Measurements from ENCODE around the gene MYLK3. TPM values are rescaled to one million over a fixed set of nuclear protein-coding genes. Genes with fewer than 3 reads are reported as not detected.
"Not testable (repeated sequence)": the region's sequence is repeated elsewhere in the genome, so short reads cannot be mapped to it uniquely, and the experiment has no call there.

MYLK3 gene
- total and polyA plus RNA-seq, 9 donors, result 0.24 to 2.0 (median 0.68) TPM

DNA sequence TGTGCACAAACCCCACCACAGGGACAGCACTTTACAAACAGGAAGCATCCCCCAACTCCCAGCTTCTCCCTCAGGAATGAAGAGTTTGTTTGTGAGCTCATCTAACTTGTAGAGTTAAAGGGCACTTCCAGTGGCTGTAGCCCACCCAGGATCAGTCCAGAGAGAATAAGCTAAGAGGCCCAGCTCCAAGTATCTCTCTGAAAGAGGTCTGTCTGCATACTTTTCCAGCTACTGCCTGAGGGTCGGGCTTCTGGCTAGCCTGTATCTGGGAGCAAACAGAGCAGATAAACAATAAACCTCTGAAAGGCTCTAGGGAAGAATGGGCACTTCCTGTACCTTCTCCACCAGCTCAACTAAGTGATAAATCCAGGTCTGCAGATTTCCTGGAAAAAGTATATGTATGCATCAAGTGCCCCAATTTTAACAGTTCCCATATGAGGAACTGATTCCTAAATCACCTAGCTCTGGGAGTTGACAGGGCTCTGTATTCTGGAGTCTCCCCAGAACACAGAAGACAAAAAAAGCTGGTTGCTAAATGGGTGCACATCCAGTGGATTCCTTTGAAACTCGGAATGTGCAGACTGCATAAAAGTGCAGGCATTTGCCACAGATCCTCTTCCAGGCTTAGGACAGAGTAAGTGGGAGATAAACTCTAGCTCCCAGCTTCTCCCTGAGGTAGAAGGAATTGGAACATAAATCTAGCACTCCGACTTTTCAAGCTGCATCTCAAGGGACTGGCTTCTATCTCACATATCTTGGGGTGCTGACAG lies 37.1 kb upstream of the MYLK3 start:
- DNase-seq, result no peak
- no peaks in the 10 kb centered on the region for H3K36me3 ChIP-seq
- 30 to 51% (median 41%) methylated on average over 3 of the region's 3 CpGs for WGBS, 3 donors
- TF ChIP-seq EP300 (IDR thresholded peaks at IDR 0.05), result no peak
- no peak overlapping the region for H3K27ac ChIP-seq
- H3K27me3 ChIP-seq, result no peaks in the 10 kb centered on the region
- no peak overlapping the region for H3K4me3 ChIP-seq
- intact Hi-C loops (cut with DNase I), result no loop called here
- H3K4me1 ChIP-seq (ENCODE audit: insufficient read depth), result peaks cover 2% of the 10 kb centered on the region
- H3K9me3 ChIP-seq, result no peaks in the 10 kb centered on the region

DNA sequence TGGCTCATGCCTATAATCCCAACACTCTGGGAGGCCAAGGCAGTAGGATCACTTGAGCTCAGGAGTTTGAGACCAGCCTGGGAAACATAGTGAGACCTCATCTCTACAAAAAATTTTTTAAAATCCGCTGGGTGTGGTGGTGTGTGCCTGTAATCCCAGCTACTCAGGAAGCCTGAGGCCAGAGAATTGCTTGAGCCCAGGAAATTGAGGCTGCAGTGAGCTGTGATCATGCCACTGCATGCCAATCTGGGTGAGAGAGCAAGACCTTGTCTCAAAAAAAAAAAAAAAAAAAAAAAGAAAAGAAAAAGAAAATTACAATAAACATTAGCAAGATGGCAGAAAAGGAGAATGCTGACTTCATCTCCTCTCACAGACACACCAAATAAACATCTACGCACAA lies 36.4 kb upstream of the MYLK3 start:
- H3K27me3 ChIP-seq; H3K4me1 ChIP-seq (ENCODE audit: insufficient read depth); H3K36me3 ChIP-seq; intact Hi-C loops (cut with DNase I); H3K27ac ChIP-seq; DNase-seq; H3K9me3 ChIP-seq; H3K4me3 ChIP-seq: not testable (repeated sequence)
- 86 to 98% (median 93%) methylated on average over 2 of the region's 2 CpGs for WGBS, 3 donors

DNA sequence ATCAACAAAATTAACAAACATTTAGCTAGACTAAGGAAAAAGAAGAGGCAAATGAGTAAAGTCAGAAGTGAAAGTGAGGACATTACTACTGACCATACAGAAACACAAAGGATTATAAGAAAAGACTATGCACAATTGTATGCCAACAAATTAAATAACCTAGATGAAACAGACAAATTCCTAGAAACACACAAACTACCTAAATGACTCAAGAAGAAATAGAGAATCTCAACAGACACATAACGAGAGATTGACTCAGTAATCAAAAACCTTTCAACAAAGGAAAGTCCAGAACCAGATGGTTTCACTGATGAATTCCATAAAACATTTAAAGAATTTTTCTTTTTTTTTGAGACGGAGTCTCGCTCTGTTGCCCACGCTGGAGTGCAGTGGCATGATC lies 35.7 kb upstream of the MYLK3 start:
- TF ChIP-seq POLR2A (IDR thresholded peaks at IDR 0.05), result no peak
- TF ChIP-seq, protein P1, sequence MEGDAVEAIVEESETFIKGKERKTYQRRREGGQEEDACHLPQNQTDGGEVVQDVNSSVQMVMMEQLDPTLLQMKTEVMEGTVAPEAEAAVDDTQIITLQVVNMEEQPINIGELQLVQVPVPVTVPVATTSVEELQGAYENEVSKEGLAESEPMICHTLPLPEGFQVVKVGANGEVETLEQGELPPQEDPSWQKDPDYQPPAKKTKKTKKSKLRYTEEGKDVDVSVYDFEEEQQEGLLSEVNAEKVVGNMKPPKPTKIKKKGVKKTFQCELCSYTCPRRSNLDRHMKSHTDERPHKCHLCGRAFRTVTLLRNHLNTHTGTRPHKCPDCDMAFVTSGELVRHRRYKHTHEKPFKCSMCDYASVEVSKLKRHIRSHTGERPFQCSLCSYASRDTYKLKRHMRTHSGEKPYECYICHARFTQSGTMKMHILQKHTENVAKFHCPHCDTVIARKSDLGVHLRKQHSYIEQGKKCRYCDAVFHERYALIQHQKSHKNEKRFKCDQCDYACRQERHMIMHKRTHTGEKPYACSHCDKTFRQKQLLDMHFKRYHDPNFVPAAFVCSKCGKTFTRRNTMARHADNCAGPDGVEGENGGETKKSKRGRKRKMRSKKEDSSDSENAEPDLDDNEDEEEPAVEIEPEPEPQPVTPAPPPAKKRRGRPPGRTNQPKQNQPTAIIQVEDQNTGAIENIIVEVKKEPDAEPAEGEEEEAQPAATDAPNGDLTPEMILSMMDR (IDR thresholded peaks at IDR 0.05), result no peak
- TF ChIP-seq EP300 (IDR thresholded peaks at IDR 0.05), result no peak
- WGBS, 3 donors, result 91 to 94% (median 93%) methylated on average over 4 of the region's 4 CpGs
- Histone ChIP-seq H3K4me3 (no peak overlapping the region), H3K36me3 (no peaks in the 10 kb centered on the region), H3K27ac (no peak overlapping the region), H3K4me1 (ENCODE audit: insufficient read depth) (no peaks in the 10 kb centered on the region), H3K27me3 (no peaks in the 10 kb centered on the region), H3K9me3 (no peaks in the 10 kb centered on the region)
- no peak for DNase-seq
- intact Hi-C loops (cut with DNase I), result no loop called here

DNA sequence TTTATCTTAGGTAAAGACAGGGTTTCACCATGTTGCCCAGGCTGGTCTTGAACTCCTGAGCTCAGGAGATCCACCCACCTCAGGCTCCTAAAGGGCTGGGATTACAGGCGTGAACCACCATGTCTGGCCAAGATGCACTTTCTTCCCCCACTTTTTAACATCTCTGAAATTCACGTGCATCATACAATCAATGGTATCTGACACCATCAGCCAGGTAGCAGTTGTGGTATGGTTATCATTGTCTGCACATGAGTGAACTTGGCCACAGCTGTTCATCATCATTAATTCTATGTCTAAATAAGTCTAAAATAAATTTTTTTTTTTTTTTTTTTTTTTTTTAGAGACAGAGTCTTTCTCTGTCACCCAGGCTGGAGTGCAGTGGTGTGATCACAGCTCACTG lies 34.2 kb upstream of the MYLK3 start:
- no peaks in the 10 kb centered on the region for H3K27me3 ChIP-seq
- no peak overlapping the region for H3K4me3 ChIP-seq
- no peaks in the 10 kb centered on the region for H3K9me3 ChIP-seq
- H3K4me1 ChIP-seq (ENCODE audit: insufficient read depth), result no peaks in the 10 kb centered on the region
- intact Hi-C loops (cut with DNase I), result no loop called here
- WGBS, 3 donors, result 84 to 92% (median 91%) methylated on average over 2 of the region's 2 CpGs
- H3K27ac ChIP-seq, result no peak overlapping the region
- no peaks in the 10 kb centered on the region for H3K36me3 ChIP-seq
- no peak for DNase-seq
- TF ChIP-seq POLR2A (IDR thresholded peaks at IDR 0.05) (no peak), EP300 (IDR thresholded peaks at IDR 0.05) (no peak)
- TF ChIP-seq, protein P1 (IDR thresholded peaks at IDR 0.05), result no peak

DNA sequence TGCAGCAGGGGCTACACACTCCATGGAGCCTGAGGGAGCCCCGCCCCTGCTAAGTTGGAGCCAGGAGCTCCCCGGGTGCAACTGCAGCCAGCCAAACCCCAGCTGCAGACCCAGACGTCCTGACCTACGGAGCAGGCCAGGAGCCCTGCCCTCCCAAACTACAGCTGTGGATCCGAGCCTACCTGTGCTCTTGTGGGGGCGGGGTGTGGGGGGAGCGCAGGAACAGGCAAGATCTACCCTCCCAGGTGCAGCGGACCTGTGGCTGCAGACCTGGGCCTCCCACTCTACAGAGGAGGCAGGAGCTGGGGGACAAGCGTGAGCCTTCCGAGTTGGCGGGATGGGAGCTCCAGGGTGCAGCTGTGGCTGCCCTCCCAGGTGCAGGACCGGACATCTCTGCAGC lies 29.7 kb upstream of the MYLK3 start:
- whole genome bisulfite sequencing, 3 donors, result 81 to 85% (median 82%) methylated on average over 12 of the region's 12 CpGs
- Histone ChIP-seq H3K9me3 (no peaks in the 10 kb centered on the region), H3K27ac (no peak overlapping the region), H3K36me3 (no peaks in the 10 kb centered on the region), H3K4me1 (ENCODE audit: insufficient read depth) (no peaks in the 10 kb centered on the region), H3K4me3 (no peak overlapping the region), H3K27me3 (no peaks in the 10 kb centered on the region)
- DNase-seq, result no peak
- intact Hi-C loops (cut with DNase I), result no loop called here
- TF ChIP-seq EP300 (IDR thresholded peaks at IDR 0.05) (no peak), POLR2A (IDR thresholded peaks at IDR 0.05) (no peak)
- TF ChIP-seq, protein P1 (IDR thresholded peaks at IDR 0.05), result no peak
